ENCODE measurements around the gene AVPI1. TPM values are rescaled to one million over a fixed set of nuclear protein-coding genes. Genes with fewer than 3 reads are reported as not detected.
A peak's percentile ranks its signal among the peaks of the same experiment; 100 is the strongest.

Gene AVPI1
- total RNA-seq, 4 donors from 2014 or later: 1.4 to 14.1 (median 3.0) TPM

DNA sequence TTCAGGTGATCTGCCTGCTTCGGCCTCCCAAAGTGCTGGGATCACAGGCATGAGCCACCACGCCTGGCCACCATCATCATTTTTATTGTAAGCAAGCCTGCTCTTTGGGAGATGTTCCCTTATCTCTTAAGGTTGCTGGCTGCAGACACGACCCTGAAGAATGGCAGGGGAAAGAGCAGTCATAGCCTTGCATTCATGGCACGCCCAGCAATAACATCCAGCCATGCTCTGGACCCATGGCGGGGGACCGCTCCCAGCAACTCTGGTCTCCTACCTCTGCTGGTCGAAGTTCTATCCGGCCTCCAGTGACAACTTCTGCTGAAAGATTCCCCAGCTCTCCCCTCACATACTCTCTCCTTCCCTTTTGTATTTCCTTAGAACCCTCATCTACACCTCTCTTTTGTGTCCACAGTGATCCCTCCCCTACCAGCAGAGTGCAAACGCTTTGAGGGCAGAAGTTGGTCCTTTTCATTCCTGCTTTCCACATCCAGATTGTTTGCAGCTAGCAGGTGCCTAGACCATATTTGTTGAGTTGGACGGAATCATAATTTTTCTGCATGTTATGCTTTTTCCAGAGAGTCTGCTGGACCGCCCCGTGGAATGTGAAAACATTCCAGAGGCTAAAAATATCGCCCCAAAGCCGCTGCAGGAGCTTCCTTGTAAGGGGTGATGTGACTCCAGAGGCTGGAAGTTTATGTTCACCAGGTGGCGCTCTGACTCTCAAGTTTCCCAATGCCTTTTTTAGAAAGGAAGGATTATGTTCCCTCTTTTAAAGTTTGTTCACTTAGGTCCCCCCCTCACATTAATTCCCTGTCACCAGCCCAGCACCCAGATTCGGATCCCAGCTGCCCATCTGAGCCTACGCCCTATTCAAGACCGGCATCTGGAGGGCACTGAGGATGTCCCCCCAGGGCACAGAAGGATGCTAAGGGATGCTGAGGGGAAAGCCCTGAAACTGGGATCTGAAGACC lies 22.2 kb upstream of the AVPI1 start:
- H3K27me3 ChIP-seq: peaks cover 0 to 7% (median 0%) of the 10 kb centered on the region in 3 donors
- H3K9me3 ChIP-seq: no peaks in the 10 kb centered on the region
- DNase-seq: peak in 1 of 2 donors; percentile 51
- ATAC-seq: no peak
- H3K36me3 ChIP-seq: no peaks in the 10 kb centered on the region
- H3K4me1 ChIP-seq: peaks cover 5 to 9% of the 10 kb centered on the region in 2 donors
- TF ChIP-seq, protein P1, sequence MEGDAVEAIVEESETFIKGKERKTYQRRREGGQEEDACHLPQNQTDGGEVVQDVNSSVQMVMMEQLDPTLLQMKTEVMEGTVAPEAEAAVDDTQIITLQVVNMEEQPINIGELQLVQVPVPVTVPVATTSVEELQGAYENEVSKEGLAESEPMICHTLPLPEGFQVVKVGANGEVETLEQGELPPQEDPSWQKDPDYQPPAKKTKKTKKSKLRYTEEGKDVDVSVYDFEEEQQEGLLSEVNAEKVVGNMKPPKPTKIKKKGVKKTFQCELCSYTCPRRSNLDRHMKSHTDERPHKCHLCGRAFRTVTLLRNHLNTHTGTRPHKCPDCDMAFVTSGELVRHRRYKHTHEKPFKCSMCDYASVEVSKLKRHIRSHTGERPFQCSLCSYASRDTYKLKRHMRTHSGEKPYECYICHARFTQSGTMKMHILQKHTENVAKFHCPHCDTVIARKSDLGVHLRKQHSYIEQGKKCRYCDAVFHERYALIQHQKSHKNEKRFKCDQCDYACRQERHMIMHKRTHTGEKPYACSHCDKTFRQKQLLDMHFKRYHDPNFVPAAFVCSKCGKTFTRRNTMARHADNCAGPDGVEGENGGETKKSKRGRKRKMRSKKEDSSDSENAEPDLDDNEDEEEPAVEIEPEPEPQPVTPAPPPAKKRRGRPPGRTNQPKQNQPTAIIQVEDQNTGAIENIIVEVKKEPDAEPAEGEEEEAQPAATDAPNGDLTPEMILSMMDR (IDR thresholded peaks at IDR 0.05 in 4 of 5, conservative IDR thresholded peaks at IDR 0.05 in 1 of 5): peak; percentile 17 to 64 (median 54)
- no peak for TF ChIP-seq POLR2A (IDR thresholded peaks at IDR 0.05)
- in situ Hi-C loops (cut with MboI; ENCODE audit: low sequenced_read_pairs in 4 of 4) (no loop called here), intact Hi-C loops (cut with DNase I; ENCODE audit: low total_unique reads) (loop anchor here (1.0 kb wide), 1 partner anchor 22 kb away; no protein-coding TSS in a partner anchor)
- H3K4me3 ChIP-seq: no peak overlapping the region
- H3K27ac ChIP-seq: no peak overlapping the region

DNA sequence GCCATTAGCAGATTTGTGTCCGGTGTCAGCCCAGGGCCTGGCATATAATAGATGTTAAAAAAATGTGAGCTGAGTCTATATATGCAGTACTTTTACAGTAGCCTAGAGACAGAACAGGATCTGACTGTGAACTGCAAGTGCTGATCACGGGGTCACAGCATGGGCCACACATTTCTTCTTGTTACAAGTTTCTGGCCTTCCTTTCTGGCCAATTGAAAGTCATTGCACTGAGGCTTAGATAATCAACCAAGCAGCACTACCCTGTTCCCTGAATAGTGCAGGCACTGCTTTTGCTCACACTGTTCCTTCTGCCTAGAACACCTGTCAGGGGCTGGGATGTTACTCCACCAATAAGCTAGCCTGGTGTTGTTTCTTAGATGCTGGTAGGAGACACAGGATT lies 21.1 kb upstream of the AVPI1 start:
- peaks cover 0 to 3% (median 0%) of the 10 kb centered on the region in 3 donors for H3K27me3 ChIP-seq
- ATAC-seq (no peak), DNase-seq (no peak)
- no peak for TF ChIP-seq POLR2A (IDR thresholded peaks at IDR 0.05)
- TF ChIP-seq, protein P1 (IDR thresholded peaks at IDR 0.05 in 4 of 5, conservative IDR thresholded peaks at IDR 0.05 in 1 of 5): no peak
- no peak overlapping the region for H3K4me3 ChIP-seq
- peaks cover 4% of the 10 kb centered on the region in 2 donors for H3K4me1 ChIP-seq
- no peaks in the 10 kb centered on the region for H3K36me3 ChIP-seq
- H3K9me3 ChIP-seq: no peaks in the 10 kb centered on the region
- no peak overlapping the region for H3K27ac ChIP-seq
- in situ Hi-C loops (cut with MboI; ENCODE audit: low sequenced_read_pairs in 4 of 4): no loop called here
- intact Hi-C loops (cut with DNase I; ENCODE audit: low total_unique reads): no loop called here

DNA sequence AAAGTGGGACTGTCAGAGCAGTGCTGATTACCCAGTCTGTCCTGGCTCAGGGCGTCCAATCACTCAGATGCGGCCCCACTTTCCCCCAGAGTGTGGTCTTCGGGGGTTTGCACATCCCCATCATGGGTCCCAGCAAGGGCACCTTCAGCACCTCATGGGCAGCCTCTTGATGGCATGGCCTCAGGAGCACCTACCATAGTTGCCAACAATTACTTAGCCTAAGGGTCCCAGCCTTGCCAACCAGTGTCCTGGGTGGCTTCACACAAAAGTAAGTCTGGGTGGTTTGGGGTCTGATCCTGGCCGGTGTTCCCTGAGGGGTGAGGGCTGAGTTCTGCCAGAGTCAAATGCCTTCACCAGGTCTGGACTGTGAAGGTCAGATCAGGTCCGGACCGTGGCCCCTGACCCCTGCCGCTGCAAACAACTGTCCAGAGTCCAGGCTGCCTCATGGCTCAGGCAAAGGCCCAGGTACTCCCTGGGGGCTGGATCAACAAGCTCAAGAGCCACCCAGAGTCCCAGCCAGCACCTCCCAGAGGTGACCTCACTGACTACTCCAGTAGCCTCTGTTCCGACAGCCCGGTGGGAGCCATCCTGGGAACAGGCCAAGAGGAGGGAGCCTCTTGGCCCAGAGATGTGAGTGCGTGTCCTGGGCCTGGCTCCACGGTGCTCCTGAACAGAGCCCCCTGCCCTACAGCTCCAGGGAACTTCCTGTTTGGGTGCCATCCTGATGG lies 20.3 kb upstream of the AVPI1 start:
- Histone ChIP-seq H3K4me3 (no peak overlapping the region), H3K27me3 (no peaks in the 10 kb centered on the region), H3K9me3 (no peaks in the 10 kb centered on the region), H3K4me1 (no peaks in the 10 kb centered on the region), H3K27ac (no peak overlapping the region), H3K36me3 (no peaks in the 10 kb centered on the region)
- in situ Hi-C loops (cut with MboI; ENCODE audit: low sequenced_read_pairs in 4 of 4) (no loop called here), intact Hi-C loops (cut with DNase I; ENCODE audit: low total_unique reads) (no loop called here)
- ATAC-seq: no peak
- TF ChIP-seq POLR2A (IDR thresholded peaks at IDR 0.05): no peak
- TF ChIP-seq, protein P1 (IDR thresholded peaks at IDR 0.05 in 4 of 5, conservative IDR thresholded peaks at IDR 0.05 in 1 of 5): no peak
- DNase-seq: no peak

DNA sequence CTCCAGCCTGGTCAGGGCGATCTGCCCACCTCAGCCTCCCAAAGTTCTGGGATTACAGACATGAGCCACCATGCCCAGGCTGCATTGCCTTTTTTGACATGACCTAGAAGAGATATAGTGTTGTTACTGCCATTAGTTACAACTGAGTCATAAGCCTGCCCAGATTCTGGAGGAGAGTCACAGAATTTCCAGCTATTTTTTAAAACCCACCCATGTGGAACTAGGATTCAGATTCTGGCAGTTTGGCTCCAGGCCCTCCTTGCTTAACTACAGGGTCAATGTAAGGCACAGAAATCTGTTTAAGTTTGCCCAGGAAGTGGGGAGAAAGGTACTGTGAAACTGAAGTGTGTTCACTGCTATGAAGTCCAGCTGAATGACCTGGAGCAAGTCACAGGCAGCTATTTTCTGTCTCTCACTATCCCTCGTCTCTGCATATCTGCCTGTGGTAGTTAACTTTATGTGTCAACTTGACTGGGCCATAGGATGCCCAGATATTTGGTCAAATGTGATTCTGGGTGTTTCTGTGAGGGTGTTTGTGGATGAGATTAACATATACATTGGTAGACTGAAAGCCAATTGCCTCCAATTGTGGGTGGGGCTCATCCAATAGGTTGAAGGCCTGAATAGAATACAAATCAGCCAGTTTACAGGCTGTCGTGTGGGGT lies 18.1 kb upstream of the AVPI1 start:
- H3K4me3 ChIP-seq: no peak overlapping the region
- intact Hi-C loops (cut with DNase I; ENCODE audit: low total_unique reads) (no loop called here), in situ Hi-C loops (cut with MboI; ENCODE audit: low sequenced_read_pairs in 4 of 4) (no loop called here)
- TF ChIP-seq, protein P1 (IDR thresholded peaks at IDR 0.05 in 4 of 5, conservative IDR thresholded peaks at IDR 0.05 in 1 of 5): no peak
- no peak for TF ChIP-seq POLR2A (IDR thresholded peaks at IDR 0.05)
- H3K27ac ChIP-seq: no peak overlapping the region
- no peaks in the 10 kb centered on the region for H3K9me3 ChIP-seq
- no peak for ATAC-seq
- H3K27me3 ChIP-seq: no peaks in the 10 kb centered on the region
- no peaks in the 10 kb centered on the region for H3K36me3 ChIP-seq
- no peak for DNase-seq
- no peaks in the 10 kb centered on the region for H3K4me1 ChIP-seq

Measured in gastrocnemius medialis (tissue), 4 donors.